Measurements from ENCODE around the gene CACNA1G. TPM values are rescaled to one million over a fixed set of nuclear protein-coding genes. Genes with fewer than 3 reads are reported as not detected.

Gene CACNA1G
- total RNA-seq, 1 donor from 2014 or later = 0.21 TPM

GRCh38 chr17:50549969-50550368, 10.5 kb upstream of the CACNA1G start:
- H3K27me3 ChIP-seq (ENCODE audit: low read depth) = no peaks in the 10 kb centered on the region
- TF ChIP-seq CTCF (IDR thresholded peaks at IDR 0.05) = no peak
- H3K9me3 ChIP-seq = no peaks in the 10 kb centered on the region
- intact Hi-C loops (cut with DNase I) = loop anchor here (10.0 kb wide), 1 partner anchor 145 kb away; no protein-coding TSS in a partner anchor
- ATAC-seq (no peak), DNase-seq (no peak)
- peaks cover 11% of the 10 kb centered on the region for H3K36me3 ChIP-seq
- H3K4me3 ChIP-seq = no peak overlapping the region
- peaks cover 18% of the 10 kb centered on the region for H3K4me1 ChIP-seq
- H3K27ac ChIP-seq = no peak overlapping the region

GRCh38 chr17:50550661-50551432, 9.7 kb upstream of the CACNA1G start:
- Histone ChIP-seq H3K9me3 (no peaks in the 10 kb centered on the region), H3K27ac (no peak overlapping the region), H3K27me3 (ENCODE audit: low read depth) (no peaks in the 10 kb centered on the region), H3K4me1 (peaks cover 18% of the 10 kb centered on the region), H3K4me3 (no peak overlapping the region), H3K36me3 (peaks cover 18% of the 10 kb centered on the region)
- intact Hi-C loops (cut with DNase I) = loop anchor here (10.0 kb wide), 1 partner anchor 144 kb away; no protein-coding TSS in a partner anchor
- TF ChIP-seq CTCF (IDR thresholded peaks at IDR 0.05) = peak; percentile 85
- ATAC-seq (peak; percentile 77 to 78), DNase-seq (peak; percentile 85)

- no peak overlapping the region for H3K4me3 ChIP-seq
- no peak overlapping the region for H3K27ac ChIP-seq
- H3K36me3 ChIP-seq = peaks cover 18% of the 10 kb centered on the region
- H3K4me1 ChIP-seq = peaks cover 15% of the 10 kb centered on the region
- intact Hi-C loops (cut with DNase I) = loop anchor here (10.0 kb wide), 1 partner anchor 143 kb away; no protein-coding TSS in a partner anchor
- TF ChIP-seq CTCF (IDR thresholded peaks at IDR 0.05) = no peak
- no peaks in the 10 kb centered on the region for H3K27me3 ChIP-seq (ENCODE audit: low read depth)
- DNase-seq (no peak), ATAC-seq (no peak)
- no peaks in the 10 kb centered on the region for H3K9me3 ChIP-seq
These were observed 9.1 kb upstream of the CACNA1G start for GRCh38 chr17:50551433-50551815.

- Histone ChIP-seq H3K4me1 (peaks cover 11% of the 10 kb centered on the region), H3K27me3 (ENCODE audit: low read depth) (no peaks in the 10 kb centered on the region), H3K9me3 (no peaks in the 10 kb centered on the region), H3K27ac (no peak overlapping the region), H3K4me3 (no peak overlapping the region), H3K36me3 (peaks cover 18% of the 10 kb centered on the region)
- intact Hi-C loops (cut with DNase I) = loop anchor here (10.0 kb wide), 1 partner anchor 143 kb away; no protein-coding TSS in a partner anchor
- ATAC-seq = no peak
- no peak for TF ChIP-seq CTCF (IDR thresholded peaks at IDR 0.05)
- no peak for DNase-seq
These were observed 8.6 kb upstream of the CACNA1G start for GRCh38 chr17:50551884-50552283.

- ATAC-seq (no peak), DNase-seq (no peak)
- Histone ChIP-seq H3K27me3 (ENCODE audit: low read depth) (peaks cover 14% of the 10 kb centered on the region), H3K9me3 (no peaks in the 10 kb centered on the region), H3K4me1 (peaks cover 9% of the 10 kb centered on the region), H3K27ac (no peak overlapping the region), H3K36me3 (peaks cover 18% of the 10 kb centered on the region), H3K4me3 (no peak overlapping the region)
- intact Hi-C loops (cut with DNase I) = loop anchor here (10.0 kb wide), 1 partner anchor 141 kb away; no protein-coding TSS in a partner anchor
- TF ChIP-seq CTCF (IDR thresholded peaks at IDR 0.05) = no peak
These were observed 6.3 kb upstream of the CACNA1G start for GRCh38 chr17:50554201-50554600.
